Fibroblast of lung (primary cell): ENCODE data around the gene WDR76. TPM values are rescaled to one million over a fixed set of nuclear protein-coding genes. Genes with fewer than 3 reads are reported as not detected.
"Not testable (repeated sequence)": the region's sequence is repeated elsewhere in the genome, so short reads cannot be mapped to it uniquely, and the experiment has no call there.

Source experiments
- DNase-seq, 2 donors: peaks; one replicate each; pipeline versions ENCODE4 v3.0.0 to v3.0.0-alpha.2; 2010; ENCODE audit warnings: low read depth in 2 of 2
- H2AFZ ChIP-seq: 2 replicates; pipeline ENCODE4 v1.5.1; 2012; ENCODE audit warnings: low read length, control low read depth, inconsistent platforms
- H3K27ac ChIP-seq: 2 replicates; pipeline ENCODE4 v1.5.1; 2011; ENCODE audit warnings: low read length, control low read depth; ENCODE audit not compliant: insufficient read depth
- H3K27me3 ChIP-seq: 2 replicates; pipeline ENCODE4 v1.5.1; 2011; ENCODE audit warnings: mild to moderate bottlenecking, low read length; ENCODE audit not compliant: control insufficient read depth, insufficient read depth
- H3K36me3 ChIP-seq: 2 replicates; pipeline ENCODE4 v1.5.1; 2011; ENCODE audit warnings: low read length; ENCODE audit not compliant: control insufficient read depth, insufficient read depth
- H3K4me1 ChIP-seq: 2 replicates; pipeline ENCODE4 v1.5.1; 2011; ENCODE audit warnings: low read length; ENCODE audit not compliant: control insufficient read depth, insufficient read depth; ENCODE audit errors: extremely low read depth
- H3K4me2 ChIP-seq: 2 replicates; pipeline ENCODE4 v1.5.1; 2011; ENCODE audit warnings: low read length, control low read depth; ENCODE audit not compliant: insufficient read depth; ENCODE audit errors: extremely low read depth
- H3K4me3 ChIP-seq, 4 experiments: fragments of 200-600 bp in 1 of 4; sonication (generic) in 1 of 4; replicated peaks in 1 of 4; 2 replicates each; pipeline ENCODE4 v1.5.1; 2011 to 2016; ENCODE audit warnings: low read length in 4 of 4, low read depth in 3 of 4, mild to moderate bottlenecking in 3 of 4, control low read depth in 2 of 4, inconsistent platforms in 1 of 4, mixed read lengths in 1 of 4; ENCODE audit not compliant: insufficient read depth in 1 of 4; ENCODE audit errors: control extremely low read depth in 1 of 4
- H3K79me2 ChIP-seq: 2 replicates; pipeline ENCODE4 v1.5.1; 2012; ENCODE audit warnings: mild to moderate bottlenecking, low read length, inconsistent platforms; ENCODE audit not compliant: control insufficient read depth, insufficient read depth
- H3K9ac ChIP-seq: 2 replicates; pipeline ENCODE4 v1.5.1; 2011; ENCODE audit warnings: mild to moderate bottlenecking, low read length, control low read depth; ENCODE audit not compliant: insufficient read depth
- H3K9me3 ChIP-seq: 2 replicates; pipeline ENCODE4 v1.5.1; 2012; ENCODE audit warnings: low read depth, low read length; ENCODE audit not compliant: control insufficient read depth, insufficient read depth
- H4K20me1 ChIP-seq: 2 replicates; pipeline ENCODE4 v1.5.1; 2011; ENCODE audit warnings: low read length; ENCODE audit not compliant: control insufficient read depth, insufficient read depth; ENCODE audit errors: extremely low read depth
- EZH2 ChIP-seq: IDR thresholded peaks from 2 replicates; pipeline ENCODE4 v1.5.1; 2012; ENCODE audit warnings: low read length, control low read depth, mild to moderate bottlenecking; ENCODE audit errors: missing control alignments
- polyA plus RNA-seq, 2 donors: library from polyadenylated mRNA; depleted of rRNA in 1 of 2; stranded (reverse) in 1 of 2; unstranded in 1 of 2; fragments of >200 nt; gene quantifications; 2 replicates each; pipeline ENCODE4 v1.2.1, GENCODE V29; 2011 to 2012; ENCODE audit warnings: missing spikeins in 1 of 2
- total RNA-seq: library from RNA; depleted of rRNA; stranded (reverse); fragments of >200 nt; gene quantifications from 2 replicates; pipeline ENCODE4 v1.2.1, GENCODE V29; 2014
- TF ChIP-seq, protein P1 (sequence below), 2 donors: IDR thresholded peaks in 1 of 2; conservative IDR thresholded peaks in 1 of 2; 1 replicate in 1 of 2; 2 replicates in 1 of 2; pipeline ENCODE4 v1.5.1; 2011 to 2012; ENCODE audit warnings: low read length in 2 of 2, control low read depth in 1 of 2, inconsistent platforms in 1 of 2, low read depth in 1 of 2, mild to moderate bottlenecking in 1 of 2

WDR76 gene
- total and polyA plus RNA-seq, 2 donors (not counting 1 experiment from before 2014, with no cell fraction given): 5.8 to 11.6 TPM

GRCh38 chr15:43799209-43799944, 27.4 kb upstream of the WDR76 start:
- H3K4me2 ChIP-seq: no peak overlapping the region
- H3K27me3 ChIP-seq: no peaks in the 10 kb centered on the region
- H3K9ac ChIP-seq: no peak overlapping the region
- peaks cover 24% of the 10 kb centered on the region for H3K36me3 ChIP-seq
- no peaks in the 10 kb centered on the region for H4K20me1 ChIP-seq
- no peaks in the 10 kb centered on the region for H3K9me3 ChIP-seq
- peaks cover 6% of the 10 kb centered on the region for H3K4me1 ChIP-seq
- no peak overlapping the region for H3K4me3 ChIP-seq
- H3K79me2 ChIP-seq: peaks cover 21% of the 10 kb centered on the region
- no peak overlapping the region for H3K27ac ChIP-seq
- H2AFZ ChIP-seq: no peak overlapping the region
- DNase-seq: no peak
- TF ChIP-seq, protein P1, sequence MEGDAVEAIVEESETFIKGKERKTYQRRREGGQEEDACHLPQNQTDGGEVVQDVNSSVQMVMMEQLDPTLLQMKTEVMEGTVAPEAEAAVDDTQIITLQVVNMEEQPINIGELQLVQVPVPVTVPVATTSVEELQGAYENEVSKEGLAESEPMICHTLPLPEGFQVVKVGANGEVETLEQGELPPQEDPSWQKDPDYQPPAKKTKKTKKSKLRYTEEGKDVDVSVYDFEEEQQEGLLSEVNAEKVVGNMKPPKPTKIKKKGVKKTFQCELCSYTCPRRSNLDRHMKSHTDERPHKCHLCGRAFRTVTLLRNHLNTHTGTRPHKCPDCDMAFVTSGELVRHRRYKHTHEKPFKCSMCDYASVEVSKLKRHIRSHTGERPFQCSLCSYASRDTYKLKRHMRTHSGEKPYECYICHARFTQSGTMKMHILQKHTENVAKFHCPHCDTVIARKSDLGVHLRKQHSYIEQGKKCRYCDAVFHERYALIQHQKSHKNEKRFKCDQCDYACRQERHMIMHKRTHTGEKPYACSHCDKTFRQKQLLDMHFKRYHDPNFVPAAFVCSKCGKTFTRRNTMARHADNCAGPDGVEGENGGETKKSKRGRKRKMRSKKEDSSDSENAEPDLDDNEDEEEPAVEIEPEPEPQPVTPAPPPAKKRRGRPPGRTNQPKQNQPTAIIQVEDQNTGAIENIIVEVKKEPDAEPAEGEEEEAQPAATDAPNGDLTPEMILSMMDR (conservative IDR thresholded peaks at IDR 0.05 in 1 of 2, IDR thresholded peaks at IDR 0.05 in 1 of 2; ENCODE audit: low read depth in 1 of 2, low read length in 2 of 2): no peak
- TF ChIP-seq EZH2: no peak

- H2AFZ ChIP-seq: peak within 1 kb of the TSS; percentile 71
- H3K9me3 ChIP-seq: no peaks in the 10 kb centered on the region
- no peaks in the 10 kb centered on the region for H4K20me1 ChIP-seq
- TF ChIP-seq, protein P1 (conservative IDR thresholded peaks at IDR 0.05 in 1 of 2, IDR thresholded peaks at IDR 0.05 in 1 of 2; ENCODE audit: low read depth in 1 of 2, low read length in 2 of 2): no peak
- TF ChIP-seq EZH2: no peak
- no peaks in the 10 kb centered on the region for H3K27me3 ChIP-seq
- peak within 1 kb of the TSS; percentile 78 for H3K27ac ChIP-seq
- peak within 1 kb of the TSS; percentile 81 to 99 (median 92) for H3K4me3 ChIP-seq
- H3K79me2 ChIP-seq: peaks cover 16% of the 10 kb centered on the region
- DNase-seq: no peak
- peaks cover 24% of the 10 kb centered on the region for H3K36me3 ChIP-seq
- peaks cover 3% of the 10 kb centered on the region for H3K4me1 ChIP-seq
- peak within 1 kb of the TSS; percentile 79 for H3K9ac ChIP-seq
- H3K4me2 ChIP-seq: peak within 1 kb of the TSS; percentile 77
Measured at GRCh38 chr15:43799945-43800285, 26.9 kb upstream of the WDR76 start, which contains the start of gene SERINC4. Gene SERINC4 (minus strand): TSS chr15:43800220. CDS start chr15:43799986, 234 bp downstream.

DNA sequence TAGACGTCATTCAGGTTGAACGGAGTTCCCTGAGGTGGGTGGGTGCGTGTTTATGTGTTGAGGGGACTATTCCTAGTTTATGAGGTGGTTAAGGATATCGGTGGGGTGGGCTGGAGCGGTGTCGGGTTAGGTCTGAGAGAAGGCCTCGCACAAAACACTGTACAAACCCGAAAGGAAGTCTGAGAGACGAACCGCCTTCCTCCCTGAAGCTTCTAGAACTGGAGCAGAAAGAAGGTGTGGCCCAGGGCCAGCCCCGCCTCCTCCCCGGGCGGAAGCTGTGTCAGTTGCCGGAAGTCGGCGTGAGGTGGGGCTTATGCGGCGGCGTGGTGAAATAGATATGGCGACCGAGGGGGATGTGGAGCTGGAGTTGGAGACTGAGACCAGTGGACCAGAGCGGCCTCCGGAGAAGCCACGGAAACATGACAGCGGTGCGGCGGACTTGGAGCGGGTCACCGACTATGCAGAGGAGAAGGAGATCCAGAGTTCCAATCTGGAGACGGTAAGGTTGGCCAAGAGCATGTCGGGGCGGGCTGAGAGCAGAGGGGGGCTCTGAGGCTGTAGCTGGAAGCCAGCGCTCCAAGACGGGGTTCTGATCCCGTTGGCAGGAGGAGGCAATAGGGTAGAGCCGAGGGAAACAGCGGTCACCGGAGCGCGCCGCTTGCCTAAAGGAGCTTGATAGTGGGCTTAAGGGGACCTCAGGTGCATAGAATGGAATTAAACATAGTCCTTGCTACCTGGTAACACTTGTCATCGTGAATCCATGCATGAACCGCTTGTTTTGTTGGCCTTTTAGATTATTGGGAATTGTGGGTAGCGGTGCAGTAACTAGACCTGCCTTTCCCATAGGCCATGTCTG, 26.3 kb upstream of the WDR76 start, which contains the start of gene HYPK:
TSS of gene HYPK (plus strand) at position 314 of the 856 bp plus-strand sequence. CDS start at position 338, 24 bp downstream.
- H3K27me3 ChIP-seq: no peaks in the 10 kb centered on the region
- peaks cover 12% of the 10 kb centered on the region for H3K79me2 ChIP-seq
- H3K9me3 ChIP-seq: no peaks in the 10 kb centered on the region
- peaks cover 19% of the 10 kb centered on the region for H3K36me3 ChIP-seq
- DNase-seq: peak; percentile 86
- peaks cover 3% of the 10 kb centered on the region for H3K4me1 ChIP-seq
- H2AFZ ChIP-seq: peak within 1 kb of the TSS; percentile 71
- H3K9ac ChIP-seq: peak within 1 kb of the TSS; percentile 79
- TF ChIP-seq, protein P1 (conservative IDR thresholded peaks at IDR 0.05 in 1 of 2, IDR thresholded peaks at IDR 0.05 in 1 of 2; ENCODE audit: low read depth in 1 of 2, low read length in 2 of 2): no peak
- no peak for TF ChIP-seq EZH2
- H3K27ac ChIP-seq: peak within 1 kb of the TSS; percentile 78
- peak within 1 kb of the TSS; percentile 81 to 99 (median 92) for H3K4me3 ChIP-seq
- H3K4me2 ChIP-seq: peak within 1 kb of the TSS; percentile 77
- no peaks in the 10 kb centered on the region for H4K20me1 ChIP-seq

- H3K4me1 ChIP-seq, H3K4me2 ChIP-seq, H4K20me1 ChIP-seq, H3K27me3 ChIP-seq, H2AFZ ChIP-seq, H3K27ac ChIP-seq, H3K9me3 ChIP-seq, DNase-seq, H3K4me3 ChIP-seq, H3K9ac ChIP-seq: not testable (repeated sequence)
- peaks cover 16% of the 10 kb centered on the region for H3K36me3 ChIP-seq
- peaks cover 12% of the 10 kb centered on the region for H3K79me2 ChIP-seq
Measured at GRCh38 chr15:43802676-43803075, 24.1 kb upstream of the WDR76 start.
